Endothelial cell of umbilical vein (primary cell): ENCODE data around the gene SETDB1. TPM values are rescaled to one million over a fixed set of nuclear protein-coding genes. Genes with fewer than 3 reads are reported as not detected.
"Not testable (repeated sequence)": the region's sequence is repeated elsewhere in the genome, so short reads cannot be mapped to it uniquely, and the experiment has no call there.

Experiments used
- BruUV-seq: library from RNA; stranded (reverse); fragments of 400-500 nt; replicated peaks from 2 replicates; lab custom pipeline; 2021; lab: Mats Ljungman, UMichigan
- CTCF ChIA-PET: fragments of 300-600, 350-600 bp; sonication (Branson Sonifier 250); formaldehyde crosslinking; loops from one replicate; lab custom pipeline; 2021; ENCODE audit warnings: antibody characterized with exemption, inconsistent platforms; lab: Charles Lee
- POLR2A ChIA-PET: fragments of 300-600, 350-600 bp; sonication (Branson Sonifier 250); formaldehyde crosslinking; loops from one replicate; lab custom pipeline; 2021; ENCODE audit warnings: antibody characterized with exemption, inconsistent platforms; lab: Charles Lee
- DNase-seq: peaks from one replicate; pipeline ENCODE4 v3.0.0-alpha.2; 2011; ENCODE audit warnings: low read depth, low spot score
- FAIRE-seq: peaks from 2 replicates; lab custom pipeline; 2011; peaks lifted over from hg19 to GRCh38; lab: Jason Lieb, UNC
- H2AFZ ChIP-seq: 2 replicates; pipeline ENCODE4 v1.6.0; 2012; ENCODE audit warnings: low read depth, low read length, control low read depth, inconsistent platforms
- H3K27ac ChIP-seq: 2 replicates; pipeline ENCODE4 v1.5.1; 2011; ENCODE audit warnings: low read depth, mild to moderate bottlenecking, control low read depth, low read length, moderate library complexity; ENCODE audit not compliant: insufficient read depth
- H3K27me3 ChIP-seq, 2 experiments: 2 replicates each; pipeline versions ENCODE4 v1.6.0 to v1.6.1; 2011; ENCODE audit warnings: low read length in 2 of 2, mixed read lengths in 1 of 2; ENCODE audit not compliant: control insufficient read depth in 2 of 2, insufficient read depth in 2 of 2
- H3K36me3 ChIP-seq, 2 experiments: 2 replicates in 1 of 2; 3 replicates in 1 of 2; pipeline ENCODE4 v1.5.1; 2011; ENCODE audit warnings: low read length in 2 of 2, mild to moderate bottlenecking in 1 of 2, moderate library complexity in 1 of 2; ENCODE audit not compliant: control insufficient read depth in 2 of 2, insufficient read depth in 2 of 2; ENCODE audit errors: extremely low read depth in 1 of 2
- H3K4me1 ChIP-seq: 3 replicates; pipeline ENCODE4 v1.5.1; 2011; ENCODE audit warnings: mild to moderate bottlenecking, low read length; ENCODE audit not compliant: control insufficient read depth, insufficient read depth; ENCODE audit errors: extremely low read depth
- H3K4me2 ChIP-seq: 2 replicates; pipeline ENCODE4 v1.6.1; 2011; ENCODE audit warnings: low read length, control low read depth, mixed read lengths; ENCODE audit not compliant: insufficient read depth
- H3K4me3 ChIP-seq, 3 experiments: fragments of 200-600 bp in 1 of 3; sonication (generic), shearing (Covaris generic) in 1 of 3; replicated peaks in 1 of 3; 2 replicates each; pipeline ENCODE4 v1.5.1; 2011 to 2016; ENCODE audit warnings: control low read depth in 3 of 3, low read length in 3 of 3, mild to moderate bottlenecking in 2 of 3, inconsistent platforms in 1 of 3, low read depth in 1 of 3, moderate library complexity in 1 of 3; ENCODE audit not compliant: insufficient read depth in 1 of 3
- H3K79me2 ChIP-seq: 2 replicates; pipeline ENCODE4 v1.6.0; 2012; ENCODE audit warnings: low read length, inconsistent platforms; ENCODE audit not compliant: control insufficient read depth, insufficient read depth
- H3K9ac ChIP-seq: replicated peaks from 2 replicates; pipeline ENCODE3; 2011; ENCODE audit warnings: low read length, control low read depth; ENCODE audit not compliant: insufficient read depth; ENCODE audit errors: extremely low read depth
- H3K9me1 ChIP-seq: replicated peaks from 3 replicates; pipeline ENCODE4 v1.6.0; 2011; ENCODE audit warnings: mild to moderate bottlenecking, low read length; ENCODE audit not compliant: control insufficient read depth, insufficient read depth; ENCODE audit errors: extremely low read depth
- H3K9me3 ChIP-seq: replicated peaks from 2 replicates; pipeline ENCODE4 v1.5.1; 2012; ENCODE audit warnings: low read length, inconsistent platforms; ENCODE audit not compliant: control insufficient read depth, insufficient read depth
- H4K20me1 ChIP-seq: replicated peaks from 2 replicates; pipeline ENCODE3; 2011; ENCODE audit warnings: mild to moderate bottlenecking, low read length; ENCODE audit not compliant: control insufficient read depth, insufficient read depth; ENCODE audit errors: extremely low read depth
- CTCF ChIP-seq, 2 donors: IDR thresholded peaks; 1 replicate in 1 of 2; 2 replicates in 1 of 2; pipeline ENCODE4 v1.5.1; 2011; ENCODE audit warnings: low read length in 2 of 2, mild to moderate bottlenecking in 2 of 2, moderate library complexity in 2 of 2, control low read depth in 1 of 2, inconsistent platforms in 1 of 2, low read depth in 1 of 2; ENCODE audit not compliant: insufficient read depth in 1 of 2; ENCODE audit errors: extremely low read depth in 1 of 2
- EZH2 ChIP-seq: IDR thresholded peaks from 2 replicates; pipeline ENCODE4 v1.6.1; 2012; ENCODE audit warnings: borderline replicate concordance, low read depth, mild to moderate bottlenecking, moderate library complexity, low read length, inconsistent platforms; ENCODE audit not compliant: severe bottlenecking
- FOS ChIP-seq: IDR thresholded peaks from 2 replicates; pipeline ENCODE4 v1.6.1; 2011; ENCODE audit warnings: mild to moderate bottlenecking, low read length, moderate library complexity, borderline replicate concordance; ENCODE audit not compliant: insufficient read depth
- GATA2 ChIP-seq: IDR thresholded peaks from 2 replicates; pipeline ENCODE4 v1.7.0; 2011; ENCODE audit warnings: low read depth, mild to moderate bottlenecking, moderate library complexity, mixed read lengths, low read length; ENCODE audit not compliant: insufficient read length, insufficient read depth
- JUN ChIP-seq: IDR thresholded peaks from 2 replicates; pipeline ENCODE4 v1.6.1; 2011; ENCODE audit warnings: borderline replicate concordance, low read depth; ENCODE audit not compliant: insufficient read length, insufficient read depth
- MAX ChIP-seq: IDR thresholded peaks from 2 replicates; pipeline ENCODE4 v1.6.1; 2011; ENCODE audit not compliant: insufficient read depth, insufficient read length
- MYC ChIP-seq: IDR thresholded peaks from one replicate; pipeline ENCODE4 v1.6.1; 2011; ENCODE audit warnings: mild to moderate bottlenecking, low read depth, low read length
- POLR2A ChIP-seq: IDR thresholded peaks from 2 replicates; pipeline ENCODE4 v1.6.1; 2012; ENCODE audit warnings: low read depth, mild to moderate bottlenecking, control low read depth, low read length
- POLR2AphosphoS5 ChIP-seq: IDR thresholded peaks from 2 replicates; pipeline ENCODE4 v1.6.1; 2012; ENCODE audit warnings: low read depth, mild to moderate bottlenecking, control low read depth, low read length, moderate library complexity; ENCODE audit not compliant: insufficient read depth
- dilution Hi-C: fragments of 300-500 bp; cut with MboI; formaldehyde crosslinking; loops from one replicate; pipeline ENCODE4 v1.15.0; 2019; ENCODE audit warnings: low sequenced_read_pairs; ENCODE audit not compliant: extremely low pct_ligation_motif_present
- intact Hi-C: fragments of 100-400 bp; cut with micrococcal nuclease; formaldehyde crosslinking; loops from one replicate; pipeline ENCODE4 v1.10.0; 2022
- polyA plus RNA-seq, 4 experiments: library from polyadenylated mRNA; depleted of rRNA in 3 of 4; stranded (reverse) in 3 of 4; unstranded in 1 of 4; fragments of >200 nt; gene quantifications; 2 replicates each; pipeline versions ENCODE4 v1.2.1 to v1.2.3, GENCODE V29; 2011 to 2012; ENCODE audit warnings: missing spikeins in 1 of 4
- total RNA-seq: library from RNA; stranded (reverse); gene quantifications from 2 replicates; pipeline ENCODE4 v1.2.3, GENCODE V29; 2021

The SETDB1 gene
- total and polyA plus RNA-seq, 2 donors (not counting 3 experiments of a cell fraction or from before 2014, with no cell fraction given), result 25.3 to 49.2 TPM

- ChIA-PET POLR2A (no interaction called here), CTCF (no interaction called here)
- DNase-seq (no peak), FAIRE-seq (no peak)
- Histone ChIP-seq H3K27ac (no peak overlapping the region), H3K27me3 (peaks cover 0 to 13% of the 10 kb centered on the region in 2 experiments), H3K36me3 (no peaks in the 10 kb centered on the region), H3K4me3 (no peak overlapping the region), H3K9ac (no peak overlapping the region), H2AFZ (no peak overlapping the region), H3K9me1 (no peaks in the 10 kb centered on the region), H3K9me3 (no peaks in the 10 kb centered on the region), H3K4me1 (no peaks in the 10 kb centered on the region), H3K4me2 (no peak overlapping the region), H3K79me2 (no peaks in the 10 kb centered on the region), H4K20me1 (no peaks in the 10 kb centered on the region)
- dilution Hi-C loops, result no loop called here
- no TSS peak for BruUV-seq
- intact Hi-C loops, result no loop called here
- no peak for TF ChIP-seq GATA2
- TF ChIP-seq FOS, result no peak
- no peak for TF ChIP-seq CTCF (IDR thresholded peaks at IDR 0.05; ENCODE audit: extremely low read depth in 1 of 2, insufficient read depth in 1 of 2, low read depth in 1 of 2, low read length in 2 of 2)
- no peak for TF ChIP-seq POLR2AphosphoS5
- no peak for TF ChIP-seq JUN
- no peak for TF ChIP-seq EZH2
- TF ChIP-seq POLR2A, result no peak
- no peak for TF ChIP-seq MAX
- TF ChIP-seq MYC, result no peak
Observed at GRCh38 chr1:150895618-150896017, 30.5 kb upstream of the SETDB1 start.

- H3K4me3 ChIP-seq, H3K9me1 ChIP-seq, H3K27ac ChIP-seq, FAIRE-seq, H4K20me1 ChIP-seq, H3K9me3 ChIP-seq, H3K4me2 ChIP-seq, dilution Hi-C loops, BruUV-seq, H3K4me1 ChIP-seq, H3K9ac ChIP-seq, H2AFZ ChIP-seq, H3K79me2 ChIP-seq, DNase-seq, POLR2A ChIA-PET, intact Hi-C loops, H3K36me3 ChIP-seq: not testable (repeated sequence)
- CTCF ChIA-PET, result interaction anchor here (0.5 to 1.0 kb wide), 3 partner anchors 10 to 207 kb away, joined by 3 read pairs; no protein-coding TSS in a partner anchor
- H3K27me3 ChIP-seq, result peaks cover 2 to 13% of the 10 kb centered on the region in 2 experiments
Observed at GRCh38 chr1:150899795-150900194, 26.4 kb upstream of the SETDB1 start.
